Left ventricle myocardium inferior (tissue), 1 donor: ENCODE measurements around the gene MRPL40. TPM values are rescaled to one million over a fixed set of nuclear protein-coding genes. Genes with fewer than 3 reads are reported as not detected.

Experiments
- DNase-seq: peaks from one replicate; pipeline ENCODE4 v3.0.0-alpha.2; 2020
- H3K27ac ChIP-seq: fragments of 200-600 bp; replicated peaks from 2 replicates; pipeline ENCODE4 v1.8.0; 2021
- H3K27me3 ChIP-seq: fragments of 200-600 bp; 2 replicates; pipeline ENCODE4 v1.8.0; 2021; ENCODE audit warnings: low read depth
- H3K36me3 ChIP-seq: fragments of 200-600 bp; 2 replicates; pipeline ENCODE4 v1.8.0; 2021
- H3K4me1 ChIP-seq: fragments of 200-600 bp; 2 replicates; pipeline ENCODE4 v1.8.0; 2021
- H3K4me3 ChIP-seq: fragments of 200-600 bp; 2 replicates; pipeline ENCODE4 v1.8.0; 2021; ENCODE audit warnings: mild to moderate bottlenecking, moderate library complexity
- H3K9me3 ChIP-seq: fragments of 200-600 bp; replicated peaks from 2 replicates; pipeline ENCODE4 v1.8.0; 2021
- CTCF ChIP-seq: fragments of 200-600 bp; IDR thresholded peaks from 2 replicates; pipeline ENCODE4 v1.8.0; 2021; ENCODE audit warnings: antibody characterized with exemption, mild to moderate bottlenecking, borderline replicate concordance
- intact Hi-C: fragments of 100-400 bp; cut with micrococcal nuclease; formaldehyde crosslinking; loops from one replicate; pipeline ENCODE4 v1.11.0; 2022
- total RNA-seq: library from RNA; stranded (reverse); fragmentation: NEBNext Ultra II Directional; extraction: Animal tissue kit (Norgen Biotek cat#: 25700); gene quantifications from one replicate; pipeline ENCODE4 v1.2.1, GENCODE V29; 2021
- donor health status: DM: no; HTN: yes; CAD: no; lungs with severe emphysema.

MRPL40 gene
- total RNA-seq, 1 donor from 2014 or later = 57.2 TPM

GRCh38 chr22:19469421-19469820, 37.1 kb downstream of the MRPL40 start:
- peaks cover 100% of the 10 kb centered on the region for H3K36me3 ChIP-seq

DNA sequence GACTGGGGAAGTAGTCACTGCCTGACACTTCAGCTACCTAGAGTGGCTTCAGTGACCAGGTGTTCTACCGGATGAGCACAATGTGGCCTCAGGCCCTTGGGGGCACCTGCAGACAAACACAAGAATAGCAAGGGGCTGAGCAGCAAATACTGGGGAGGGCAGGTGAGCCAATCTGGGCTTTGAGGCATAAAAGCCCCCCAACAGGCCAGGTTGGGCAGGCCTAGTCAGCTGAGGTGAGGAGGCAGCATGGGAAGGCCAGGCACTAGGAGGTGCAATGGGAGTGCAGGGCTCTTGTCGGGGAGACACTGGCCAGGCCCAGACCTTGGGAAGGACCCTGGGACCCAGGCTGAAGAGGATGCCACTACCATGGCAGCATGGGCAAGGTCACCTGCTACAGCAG, 37.7 kb downstream of the MRPL40 start:
- Histone ChIP-seq H3K27ac (no peak overlapping the region), H3K9me3 (no peaks in the 10 kb centered on the region), H3K4me3 (no peak overlapping the region), H3K27me3 (no peaks in the 10 kb centered on the region), H3K36me3 (peaks cover 100% of the 10 kb centered on the region), H3K4me1 (no peaks in the 10 kb centered on the region)
- no peak for DNase-seq
- intact Hi-C loops = no loop called here
- TF ChIP-seq CTCF = no peak

More at GRCh38 chr22:19469421-19469820, 37.1 kb downstream of the MRPL40 start:
- no peak overlapping the region for H3K27ac ChIP-seq
- no peaks in the 10 kb centered on the region for H3K9me3 ChIP-seq
- H3K27me3 ChIP-seq = no peaks in the 10 kb centered on the region
- TF ChIP-seq CTCF = no peak
- intact Hi-C loops = no loop called here
- no peak for DNase-seq
- no peak overlapping the region for H3K4me3 ChIP-seq
- H3K4me1 ChIP-seq = no peaks in the 10 kb centered on the region

GRCh38 chr22:19471572-19471971, 39.2 kb downstream of the MRPL40 start:
- H3K27me3 ChIP-seq = no peaks in the 10 kb centered on the region
- H3K27ac ChIP-seq = no peak overlapping the region
- H3K4me3 ChIP-seq = no peak overlapping the region
- H3K9me3 ChIP-seq = no peaks in the 10 kb centered on the region
- peaks cover 91% of the 10 kb centered on the region for H3K36me3 ChIP-seq
- intact Hi-C loops = no loop called here
- H3K4me1 ChIP-seq = peaks cover 12% of the 10 kb centered on the region
- DNase-seq = no peak
- no peak for TF ChIP-seq CTCF

- Histone ChIP-seq H3K4me1 (peaks cover 19% of the 10 kb centered on the region), H3K27me3 (no peaks in the 10 kb centered on the region), H3K4me3 (no peak overlapping the region), H3K36me3 (peaks cover 85% of the 10 kb centered on the region), H3K27ac (no peak overlapping the region), H3K9me3 (no peaks in the 10 kb centered on the region)
- no peak for DNase-seq
- no peak for TF ChIP-seq CTCF
- intact Hi-C loops = no loop called here
These were observed 39.9 kb downstream of the MRPL40 start for GRCh38 chr22:19472233-19472632.

DNA sequence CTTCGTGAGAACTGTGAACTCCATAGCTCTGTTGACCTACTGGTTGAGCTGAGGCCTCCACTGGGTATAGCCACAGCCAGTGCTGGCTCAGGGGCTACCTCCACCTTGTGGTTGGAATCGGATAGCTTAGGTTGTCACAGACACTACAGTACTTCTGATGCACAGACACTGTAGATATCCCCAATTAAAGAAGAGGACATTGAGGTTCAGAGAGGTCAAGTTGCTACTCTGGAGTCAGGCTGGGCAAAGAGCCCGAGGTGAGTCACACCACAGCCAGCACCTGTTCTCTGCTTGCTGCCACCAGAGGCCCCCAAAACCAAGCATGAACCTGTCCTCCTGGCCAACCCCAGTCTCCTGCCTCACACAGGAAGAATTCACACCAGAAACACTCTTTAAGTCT, 41.2 kb downstream of the MRPL40 start:
- no peak overlapping the region for H3K4me3 ChIP-seq
- no peaks in the 10 kb centered on the region for H3K27me3 ChIP-seq
- no peak for TF ChIP-seq CTCF
- no peaks in the 10 kb centered on the region for H3K9me3 ChIP-seq
- no peak overlapping the region for H3K27ac ChIP-seq
- DNase-seq = no peak
- peaks cover 32% of the 10 kb centered on the region for H3K4me1 ChIP-seq
- peaks cover 71% of the 10 kb centered on the region for H3K36me3 ChIP-seq
- intact Hi-C loops = no loop called here

GRCh38 chr22:19476023-19476422, 43.7 kb downstream of the MRPL40 start:
- Histone ChIP-seq H3K27me3 (no peaks in the 10 kb centered on the region), H3K4me1 (peaks cover 44% of the 10 kb centered on the region), H3K4me3 (no peak overlapping the region), H3K36me3 (peaks cover 47% of the 10 kb centered on the region), H3K9me3 (no peaks in the 10 kb centered on the region), H3K27ac (no peak overlapping the region)
- intact Hi-C loops = no loop called here
- TF ChIP-seq CTCF = no peak
- no peak for DNase-seq
